ENCODE measurements around the gene ENAH. TPM values are rescaled to one million over a fixed set of nuclear protein-coding genes. Genes with fewer than 3 reads are reported as not detected.

The ENAH gene
- polyA plus RNA-seq, 1 donor (not counting 4 experiments of a cell fraction or from before 2014, with no cell fraction given) = 61.0 TPM

DNA sequence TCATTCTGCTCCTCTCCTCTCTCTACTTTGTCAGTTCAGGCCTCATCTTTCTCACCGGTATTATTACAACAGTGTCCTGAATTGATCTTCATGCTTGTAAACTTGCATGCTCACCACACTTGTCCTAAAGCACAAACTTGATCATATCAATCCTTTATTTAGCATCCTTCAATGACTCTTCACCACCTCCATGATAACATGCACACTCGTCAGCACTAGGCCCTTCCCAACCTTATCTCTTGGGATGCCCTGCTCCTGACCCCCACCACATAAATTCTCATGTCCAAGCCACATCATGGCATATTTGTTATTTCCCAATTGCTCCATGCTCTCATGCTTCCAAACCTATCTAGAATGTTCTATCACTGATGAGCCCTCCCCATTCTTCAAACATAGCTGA lies 103.1 kb downstream of the ENAH start:
- Histone ChIP-seq H4K20me1 (ENCODE audit: control insufficient read depth, extremely low read depth, insufficient read depth, low read length) (no peaks in the 10 kb centered on the region), H3K4me1 (ENCODE audit: control insufficient read depth, extremely low read depth, insufficient read depth, low read length) (no peaks in the 10 kb centered on the region), H2AFZ (ENCODE audit: control insufficient read depth, low read length) (no peak overlapping the region), H3K36me3 (ENCODE audit: control insufficient read depth in 2 of 2, extremely low read depth in 1 of 2, insufficient read depth in 2 of 2, low read length in 2 of 2) (peaks cover 2% of the 10 kb centered on the region in 2 experiments), H3K9me1 (ENCODE audit: control insufficient read depth, extremely low read depth, insufficient read depth, low read length) (no peaks in the 10 kb centered on the region), H3K9me3 (ENCODE audit: control insufficient read depth, low read depth, low read length) (no peaks in the 10 kb centered on the region), H3K27ac (ENCODE audit: control insufficient read depth, insufficient read depth, low read length) (no peak overlapping the region), H3K4me2 (ENCODE audit: control insufficient read depth, extremely low read depth, insufficient read depth, low read depth, low read length) (no peak overlapping the region), H3K4me3 (ENCODE audit: control insufficient read depth in 2 of 3, extremely low read depth in 1 of 3, insufficient read depth in 2 of 3, low read depth in 1 of 3, low read length in 3 of 3) (no peak overlapping the region), H3K27me3 (ENCODE audit: control insufficient read depth, extremely low read depth, insufficient read depth, low read length) (no peaks in the 10 kb centered on the region), H3K9ac (ENCODE audit: control insufficient read depth, extremely low read depth, insufficient read depth, low read length) (no peak overlapping the region), H3K79me2 (ENCODE audit: control insufficient read depth, insufficient read depth, low read length) (no peaks in the 10 kb centered on the region)
- no peak for TF ChIP-seq EZH2 (IDR thresholded peaks at IDR 0.05; ENCODE audit: low read length)
- TF ChIP-seq, protein P1, sequence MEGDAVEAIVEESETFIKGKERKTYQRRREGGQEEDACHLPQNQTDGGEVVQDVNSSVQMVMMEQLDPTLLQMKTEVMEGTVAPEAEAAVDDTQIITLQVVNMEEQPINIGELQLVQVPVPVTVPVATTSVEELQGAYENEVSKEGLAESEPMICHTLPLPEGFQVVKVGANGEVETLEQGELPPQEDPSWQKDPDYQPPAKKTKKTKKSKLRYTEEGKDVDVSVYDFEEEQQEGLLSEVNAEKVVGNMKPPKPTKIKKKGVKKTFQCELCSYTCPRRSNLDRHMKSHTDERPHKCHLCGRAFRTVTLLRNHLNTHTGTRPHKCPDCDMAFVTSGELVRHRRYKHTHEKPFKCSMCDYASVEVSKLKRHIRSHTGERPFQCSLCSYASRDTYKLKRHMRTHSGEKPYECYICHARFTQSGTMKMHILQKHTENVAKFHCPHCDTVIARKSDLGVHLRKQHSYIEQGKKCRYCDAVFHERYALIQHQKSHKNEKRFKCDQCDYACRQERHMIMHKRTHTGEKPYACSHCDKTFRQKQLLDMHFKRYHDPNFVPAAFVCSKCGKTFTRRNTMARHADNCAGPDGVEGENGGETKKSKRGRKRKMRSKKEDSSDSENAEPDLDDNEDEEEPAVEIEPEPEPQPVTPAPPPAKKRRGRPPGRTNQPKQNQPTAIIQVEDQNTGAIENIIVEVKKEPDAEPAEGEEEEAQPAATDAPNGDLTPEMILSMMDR (optimal IDR thresholded peaks at IDR 0.05 in 1 of 3, IDR thresholded peaks at IDR 0.05 in 1 of 3, conservative IDR thresholded peaks at IDR 0.05 in 1 of 3; ENCODE audit: extremely low read depth in 1 of 3, insufficient read depth in 2 of 3, low read length in 3 of 3) = no peak
- dilution Hi-C loops (cut with MboI; ENCODE audit: extremely low pct_ligation_motif_present, low sequenced_read_pairs) = no loop called here
- DNase-seq (ENCODE audit: low read depth, low spot score) (no peak), FAIRE-seq (no peak)

DNA sequence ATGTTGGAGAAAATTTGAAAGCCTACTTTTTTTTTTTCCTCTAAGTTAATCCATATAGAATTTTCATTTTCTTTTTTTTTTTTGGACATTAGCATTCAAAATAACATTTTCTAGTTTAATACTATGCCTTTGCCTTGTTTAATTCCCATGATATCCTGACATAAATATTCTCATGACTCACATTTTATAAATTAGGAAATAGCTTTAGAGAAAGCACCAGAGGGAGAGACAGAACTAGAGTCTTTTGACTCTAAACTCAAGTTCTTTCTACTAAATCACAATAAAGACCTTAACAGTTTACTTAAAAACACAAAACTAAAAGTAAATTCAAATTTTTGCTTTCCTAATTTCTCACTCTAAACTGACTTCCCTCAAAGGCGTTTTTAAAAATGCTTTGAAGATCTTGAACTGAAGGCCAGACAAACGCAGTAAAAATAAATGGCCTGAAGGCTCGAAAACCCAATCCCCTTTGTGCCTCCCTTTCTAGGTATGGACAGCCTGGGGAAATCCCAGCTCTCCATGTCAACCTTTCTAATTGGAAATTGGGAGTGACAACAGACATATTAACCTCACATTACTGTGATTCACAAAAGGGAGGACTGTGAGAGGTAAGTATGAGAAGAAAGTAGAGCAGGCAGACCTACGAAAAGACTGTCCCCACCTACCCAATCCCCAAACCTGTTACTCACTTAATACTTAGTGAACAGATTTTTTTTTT lies 104.6 kb downstream of the ENAH start:
- H3K4me2 ChIP-seq (ENCODE audit: control insufficient read depth, extremely low read depth, insufficient read depth, low read depth, low read length) = no peak overlapping the region
- H3K36me3 ChIP-seq (ENCODE audit: control insufficient read depth in 2 of 2, extremely low read depth in 1 of 2, insufficient read depth in 2 of 2, low read length in 2 of 2) = no peaks in the 10 kb centered on the region
- no peaks in the 10 kb centered on the region for H3K27me3 ChIP-seq (ENCODE audit: control insufficient read depth, extremely low read depth, insufficient read depth, low read length)
- DNase-seq (ENCODE audit: low read depth, low spot score) (no peak), FAIRE-seq (no peak)
- no peaks in the 10 kb centered on the region for H3K9me3 ChIP-seq (ENCODE audit: control insufficient read depth, low read depth, low read length)
- no peak for TF ChIP-seq EZH2 (IDR thresholded peaks at IDR 0.05; ENCODE audit: low read length)
- TF ChIP-seq, protein P1 (optimal IDR thresholded peaks at IDR 0.05 in 1 of 3, IDR thresholded peaks at IDR 0.05 in 1 of 3, conservative IDR thresholded peaks at IDR 0.05 in 1 of 3; ENCODE audit: extremely low read depth in 1 of 3, insufficient read depth in 2 of 3, low read length in 3 of 3) = no peak
- H3K27ac ChIP-seq (ENCODE audit: control insufficient read depth, insufficient read depth, low read length) = no peak overlapping the region
- no peaks in the 10 kb centered on the region for H3K79me2 ChIP-seq (ENCODE audit: control insufficient read depth, insufficient read depth, low read length)
- dilution Hi-C loops (cut with MboI; ENCODE audit: extremely low pct_ligation_motif_present, low sequenced_read_pairs) = no loop called here
- no peaks in the 10 kb centered on the region for H4K20me1 ChIP-seq (ENCODE audit: control insufficient read depth, extremely low read depth, insufficient read depth, low read length)
- no peaks in the 10 kb centered on the region for H3K4me1 ChIP-seq (ENCODE audit: control insufficient read depth, extremely low read depth, insufficient read depth, low read length)
- H3K9ac ChIP-seq (ENCODE audit: control insufficient read depth, extremely low read depth, insufficient read depth, low read length) = no peak overlapping the region
- no peak overlapping the region for H3K4me3 ChIP-seq (ENCODE audit: control insufficient read depth in 2 of 3, extremely low read depth in 1 of 3, insufficient read depth in 2 of 3, low read depth in 1 of 3, low read length in 3 of 3)
- H3K9me1 ChIP-seq (ENCODE audit: control insufficient read depth, extremely low read depth, insufficient read depth, low read length) = no peaks in the 10 kb centered on the region
- H2AFZ ChIP-seq (ENCODE audit: control insufficient read depth, low read length) = no peak overlapping the region
